ENCODE results near the gene SAMD9L. TPM values are rescaled to one million over a fixed set of nuclear protein-coding genes. Genes with fewer than 3 reads are reported as not detected.
"Not testable (repeated sequence)": the region's sequence is repeated elsewhere in the genome, so short reads cannot be mapped to it uniquely, and the experiment has no call there.

Gene SAMD9L
- total and polyA plus RNA-seq, 3 experiments from 2014 or later = 6.4 to 45.7 (median 9.5) TPM

DNA sequence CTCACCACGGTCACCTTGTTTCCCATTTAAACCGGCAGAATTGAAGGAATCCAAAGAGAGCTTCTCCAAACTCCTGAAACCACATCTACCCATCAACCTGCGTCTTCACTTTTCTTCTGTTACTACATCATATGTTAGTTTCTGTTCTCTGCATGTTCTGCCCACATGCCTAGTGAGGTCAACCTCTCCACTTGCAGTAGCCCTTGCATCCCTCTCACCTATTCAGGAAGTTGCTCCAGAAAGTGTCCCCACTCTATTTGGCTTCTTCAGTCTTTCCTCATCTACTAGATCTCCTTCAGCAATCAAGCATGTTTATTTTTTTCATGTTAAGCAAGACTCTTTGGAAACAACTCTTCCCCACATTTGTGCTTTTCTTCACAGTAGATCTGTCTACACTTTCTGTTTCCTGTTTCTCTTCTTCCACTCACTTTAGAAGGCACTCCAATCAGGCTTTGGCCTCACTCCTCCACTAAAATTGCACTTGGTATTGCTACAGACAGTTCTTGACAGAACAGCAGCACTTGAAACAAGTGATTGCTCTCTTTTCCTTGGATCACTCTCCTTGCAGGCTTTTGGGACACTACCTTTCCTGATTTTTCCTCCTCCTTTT is 7.5 kb downstream of the SAMD9L start:
- Mint-ChIP-seq H3K4me1 (peaks cover 9 to 18% (median 11%) of the 10 kb centered on the region in 3 donors), H3K4me3 (no peak overlapping the region), H3K27ac (no peak overlapping the region), H3K27me3 (no peaks in the 10 kb centered on the region), H3K36me3 (peaks cover 33 to 34% (median 34%) of the 10 kb centered on the region in 3 donors), H3K9me3 (peaks cover under 1 to 24% (median 12%) of the 10 kb centered on the region in 5 donors)
- CTCF ChIA-PET = no interaction called here
- Histone ChIP-seq H3K36me3 (ENCODE audit: insufficient read depth, low read length) (peaks cover 82% of the 10 kb centered on the region), H3K4me3 (ENCODE audit: low read length) (no peak overlapping the region), H3K27ac (ENCODE audit: low read depth, low read length) (no peak overlapping the region), H3K4me1 (ENCODE audit: insufficient read depth, low read length) (peaks cover under 1% of the 10 kb centered on the region), H3K9me3 (ENCODE audit: low read length) (peaks cover under 1% of the 10 kb centered on the region), H3K27me3 (ENCODE audit: insufficient read depth, low read length, poor library complexity, severe bottlenecking) (no peaks in the 10 kb centered on the region)
- no peak for DNase-seq
- POLR2A ChIA-PET = no interaction called here

DNA sequence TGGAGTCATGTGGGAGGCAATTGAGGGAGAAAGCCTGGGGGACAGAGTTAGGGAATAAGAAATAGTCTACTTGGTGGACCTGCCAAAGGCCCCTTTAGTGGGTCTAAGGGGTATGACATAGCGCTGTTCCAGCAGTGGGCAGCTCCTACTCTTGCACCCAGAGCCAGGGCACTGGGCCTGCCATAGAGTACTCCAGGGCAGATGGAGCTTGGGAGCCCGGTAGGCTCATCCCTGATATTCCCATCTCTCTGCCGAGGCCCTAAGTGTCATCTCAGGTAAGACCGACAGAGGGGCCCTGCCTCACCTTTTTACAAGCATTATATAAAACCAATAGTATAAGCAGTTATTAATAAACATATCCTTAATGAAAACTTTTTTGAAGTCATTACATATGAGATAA is 9.6 kb downstream of the SAMD9L start:
- H3K4me1 Mint-ChIP-seq = peaks cover 3 to 5% (median 3%) of the 10 kb centered on the region in 3 donors
- peaks cover 37 to 48% (median 40%) of the 10 kb centered on the region in 3 donors for H3K36me3 Mint-ChIP-seq
- ChIA-PET CTCF (no interaction called here), POLR2A (no interaction called here)
- DNase-seq = no peak
- peak overlapping the region in 1 of 8 donors; percentile 58 for H3K27ac Mint-ChIP-seq
- no peaks in the 10 kb centered on the region for H3K4me1 ChIP-seq (ENCODE audit: insufficient read depth, low read length)
- H3K4me3 ChIP-seq (ENCODE audit: low read length) = no peak overlapping the region
- H3K4me3 Mint-ChIP-seq = no peak overlapping the region
- H3K9me3 Mint-ChIP-seq = peaks cover 20 to 45% (median 33%) of the 10 kb centered on the region in 5 donors
- no peaks in the 10 kb centered on the region for H3K27me3 Mint-ChIP-seq
- H3K27ac ChIP-seq (ENCODE audit: low read depth, low read length) = no peak overlapping the region
- peaks cover 75% of the 10 kb centered on the region for H3K36me3 ChIP-seq (ENCODE audit: insufficient read depth, low read length)
- H3K27me3 ChIP-seq (ENCODE audit: insufficient read depth, low read length, poor library complexity, severe bottlenecking) = no peaks in the 10 kb centered on the region
- peaks cover 22% of the 10 kb centered on the region for H3K9me3 ChIP-seq (ENCODE audit: low read length)

GRCh38 chr7:93133005-93133404 is 15.2 kb downstream of the SAMD9L start:
- CTCF ChIA-PET = no interaction called here
- H3K4me3 ChIP-seq (ENCODE audit: low read length) = no peak overlapping the region

DNA sequence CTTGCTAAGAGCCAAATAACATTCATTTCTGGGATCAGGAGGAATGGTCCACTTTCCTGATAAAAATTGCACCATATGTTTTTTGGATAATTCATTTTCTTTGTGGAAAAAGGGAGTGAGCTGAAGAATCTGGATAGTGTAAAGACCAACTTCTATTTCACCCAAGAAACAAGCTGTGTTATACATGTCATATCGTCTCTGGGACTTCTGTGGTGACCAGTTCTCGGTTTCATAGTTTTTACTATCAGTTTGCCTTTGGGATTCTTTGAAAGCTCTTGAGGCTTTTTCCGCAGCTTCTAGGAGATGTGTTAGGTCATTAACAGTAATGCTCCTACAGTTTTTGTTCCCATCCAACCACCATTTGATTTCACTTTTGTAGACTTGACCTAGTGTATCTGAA is 16.0 kb downstream of the SAMD9L start:
- Histone ChIP-seq H3K4me3 (ENCODE audit: low read length) (no peak overlapping the region), H3K4me1 (ENCODE audit: insufficient read depth, low read length) (no peaks in the 10 kb centered on the region), H3K9me3 (ENCODE audit: low read length) (peaks cover 52% of the 10 kb centered on the region), H3K36me3 (ENCODE audit: insufficient read depth, low read length) (peaks cover 21% of the 10 kb centered on the region), H3K27me3 (ENCODE audit: insufficient read depth, low read length, poor library complexity, severe bottlenecking) (no peaks in the 10 kb centered on the region), H3K27ac (ENCODE audit: low read depth, low read length) (no peak overlapping the region)
- Mint-ChIP-seq H3K4me3 (no peak overlapping the region), H3K36me3 (peaks cover 27 to 53% (median 28%) of the 10 kb centered on the region in 3 donors), H3K27me3 (no peaks in the 10 kb centered on the region), H3K9me3 (peaks cover 46 to 87% (median 82%) of the 10 kb centered on the region in 5 donors), H3K27ac (no peak overlapping the region), H3K4me1 (no peaks in the 10 kb centered on the region)
- ChIA-PET POLR2A (no interaction called here), CTCF (no interaction called here)
- DNase-seq = no peak

More at GRCh38 chr7:93133005-93133404, 15.2 kb downstream of the SAMD9L start:
- Histone ChIP-seq H3K27ac (ENCODE audit: low read depth, low read length) (no peak overlapping the region), H3K27me3 (ENCODE audit: insufficient read depth, low read length, poor library complexity, severe bottlenecking) (no peaks in the 10 kb centered on the region), H3K36me3 (ENCODE audit: insufficient read depth, low read length) (peaks cover 25% of the 10 kb centered on the region), H3K9me3 (ENCODE audit: low read length) (peaks cover 47% of the 10 kb centered on the region), H3K4me1 (ENCODE audit: insufficient read depth, low read length) (no peaks in the 10 kb centered on the region)
- no peak for DNase-seq
- Mint-ChIP-seq H3K4me3 (no peak overlapping the region), H3K9me3 (peaks cover 48 to 87% (median 79%) of the 10 kb centered on the region in 5 donors), H3K36me3 (peaks cover 30 to 58% (median 33%) of the 10 kb centered on the region in 3 donors), H3K4me1 (no peaks in the 10 kb centered on the region), H3K27ac (no peak overlapping the region), H3K27me3 (no peaks in the 10 kb centered on the region)
- POLR2A ChIA-PET = no interaction called here

DNA sequence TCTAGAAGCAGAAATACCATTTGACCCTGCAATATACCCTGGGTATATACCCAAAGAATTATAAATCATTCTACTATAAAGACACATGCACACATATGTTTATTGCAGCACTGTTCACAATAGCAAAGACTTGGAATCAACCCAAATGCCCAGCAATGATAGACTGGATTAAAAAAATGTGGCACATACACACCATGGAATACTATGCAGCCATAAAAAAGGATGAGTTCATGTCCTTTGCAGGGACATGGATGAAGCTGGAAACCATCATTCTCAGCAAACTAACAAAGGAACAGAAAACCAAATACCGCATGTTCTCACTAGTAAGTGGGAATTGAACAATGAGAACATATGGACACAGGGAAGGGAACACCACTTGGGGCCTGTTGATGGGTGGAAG is 21.2 kb downstream of the SAMD9L start:
- peaks cover 15% of the 10 kb centered on the region for H3K9me3 ChIP-seq (ENCODE audit: low read length)
- DNase-seq; H3K4me1 Mint-ChIP-seq; POLR2A ChIA-PET; H3K27ac ChIP-seq (ENCODE audit: low read depth, low read length); H3K4me1 ChIP-seq (ENCODE audit: insufficient read depth, low read length); H3K27me3 ChIP-seq (ENCODE audit: insufficient read depth, low read length, poor library complexity, severe bottlenecking); H3K4me3 Mint-ChIP-seq; H3K27me3 Mint-ChIP-seq; H3K27ac Mint-ChIP-seq; CTCF ChIA-PET; H3K36me3 ChIP-seq (ENCODE audit: insufficient read depth, low read length); H3K4me3 ChIP-seq (ENCODE audit: low read length): not testable (repeated sequence)
- peaks cover 2 to 45% (median 13%) of the 10 kb centered on the region in 3 donors for H3K36me3 Mint-ChIP-seq
- peaks cover 29 to 73% (median 63%) of the 10 kb centered on the region in 5 donors for H3K9me3 Mint-ChIP-seq

DNA sequence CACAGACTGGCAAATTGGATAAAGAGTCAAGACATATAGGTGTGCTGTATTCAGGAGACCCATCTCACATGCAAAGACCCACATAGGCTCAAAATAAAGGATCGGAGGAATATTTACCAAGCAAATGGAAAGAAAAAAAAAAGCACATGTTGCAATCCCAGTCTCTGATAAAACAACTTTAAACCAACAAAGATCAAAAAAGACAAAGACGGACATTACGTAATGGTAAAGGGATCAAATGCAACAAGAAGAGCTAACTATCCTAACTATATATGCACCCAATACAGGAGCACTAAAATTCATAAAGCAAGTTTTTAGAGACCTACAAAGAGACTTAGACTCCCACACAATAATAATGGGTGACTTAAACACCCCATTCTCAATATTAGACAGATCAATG is 24.7 kb downstream of the SAMD9L start:
- H3K27ac ChIP-seq (ENCODE audit: low read depth, low read length); H3K4me3 Mint-ChIP-seq; H3K4me1 Mint-ChIP-seq; H3K36me3 ChIP-seq (ENCODE audit: insufficient read depth, low read length); DNase-seq; H3K27ac Mint-ChIP-seq; H3K4me3 ChIP-seq (ENCODE audit: low read length); POLR2A ChIA-PET; H3K27me3 ChIP-seq (ENCODE audit: insufficient read depth, low read length, poor library complexity, severe bottlenecking); H3K4me1 ChIP-seq (ENCODE audit: insufficient read depth, low read length); CTCF ChIA-PET; H3K27me3 Mint-ChIP-seq; H3K9me3 ChIP-seq (ENCODE audit: low read length): not testable (repeated sequence)
- H3K9me3 Mint-ChIP-seq = peaks cover 11 to 49% (median 40%) of the 10 kb centered on the region in 5 donors
- peaks cover 2 to 41% (median 6%) of the 10 kb centered on the region in 3 donors for H3K36me3 Mint-ChIP-seq

DNA sequence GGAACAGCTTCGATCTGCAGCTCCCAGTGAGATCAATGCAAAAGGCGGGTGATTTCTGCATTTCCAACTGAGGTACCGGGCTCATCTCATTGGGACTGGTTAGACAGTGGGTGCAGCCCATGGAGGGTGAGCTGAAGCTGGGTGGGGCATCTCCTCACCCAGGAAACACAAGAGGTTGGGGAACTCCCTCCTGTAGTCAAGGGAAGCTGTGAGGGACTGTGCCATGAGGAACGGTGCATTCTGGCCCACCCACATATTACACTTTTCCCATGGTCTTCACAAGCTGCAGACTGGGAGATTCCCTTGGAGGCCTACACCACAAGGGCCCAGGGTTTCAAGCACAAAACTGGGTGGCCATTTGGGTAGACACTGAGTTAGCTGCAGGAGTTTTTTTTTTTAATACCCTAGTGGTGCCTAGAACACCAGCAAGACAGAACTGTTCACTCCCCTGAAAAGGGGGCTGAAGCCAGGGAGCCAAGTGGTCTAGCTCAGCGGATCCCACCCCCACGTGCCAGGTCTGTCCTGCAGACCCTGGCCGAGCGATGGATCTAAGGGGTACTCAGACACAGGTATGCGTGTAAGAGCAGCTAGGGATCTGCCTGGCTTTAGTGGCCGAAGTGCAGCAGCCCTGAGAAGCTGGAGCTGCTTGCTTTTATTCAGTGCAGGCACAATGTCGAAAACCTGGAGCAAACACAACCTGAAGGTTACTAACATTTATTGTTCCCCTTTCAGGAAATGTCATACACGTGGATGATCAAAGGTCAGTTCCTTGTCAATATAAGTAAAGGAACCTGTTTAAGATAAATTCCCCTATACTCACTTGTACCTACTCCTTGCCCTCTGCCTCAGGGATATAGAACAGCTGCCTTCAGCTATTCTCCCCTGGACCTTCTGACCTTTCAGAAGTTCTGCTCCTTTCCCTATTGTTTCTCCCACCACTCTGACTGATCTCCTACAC is 27.3 kb downstream of the SAMD9L start:
- H3K27me3 Mint-ChIP-seq = peaks cover 0 to 1% of the 10 kb centered on the region in 2 donors

More for the DNA sequence above, 27.3 kb downstream of the SAMD9L start:
- POLR2A ChIA-PET = interaction anchor here (0.6 kb wide), 1 partner anchor 33 kb away, joined by 3 read pairs; no protein-coding TSS in a partner anchor
- H3K9me3 Mint-ChIP-seq = peaks cover 2 to 31% (median 18%) of the 10 kb centered on the region in 5 donors
- H3K4me1 Mint-ChIP-seq = peaks cover 18 to 30% (median 25%) of the 10 kb centered on the region in 3 donors
- no peak overlapping the region for H3K27ac Mint-ChIP-seq
- CTCF ChIA-PET = interaction anchor here (1.2 to 1.3 kb wide), 2 partner anchors 17 to 288 kb away, joined by 3 read pairs; no protein-coding TSS in a partner anchor
- no peak overlapping the region for H3K4me3 ChIP-seq (ENCODE audit: low read length)
- no peaks in the 10 kb centered on the region for H3K36me3 ChIP-seq (ENCODE audit: insufficient read depth, low read length)
- peaks cover 6 to 38% (median 17%) of the 10 kb centered on the region in 3 donors for H3K36me3 Mint-ChIP-seq
- no peak overlapping the region for H3K27ac ChIP-seq (ENCODE audit: low read depth, low read length)
- H3K4me3 Mint-ChIP-seq = no peak overlapping the region
- peaks cover 17% of the 10 kb centered on the region for H3K4me1 ChIP-seq (ENCODE audit: insufficient read depth, low read length)
- H3K27me3 ChIP-seq (ENCODE audit: insufficient read depth, low read length, poor library complexity, severe bottlenecking) = no peaks in the 10 kb centered on the region
- no peaks in the 10 kb centered on the region for H3K9me3 ChIP-seq (ENCODE audit: low read length)
- DNase-seq = no peak

Data from CD8-positive, alpha-beta memory T cell (primary cell).